GM03348 (cell line): Measurements from ENCODE around the gene ELFN2.
"Not testable (repeated sequence)": the region's sequence is repeated elsewhere in the genome, so short reads cannot be mapped to it uniquely, and the experiment has no call there.

ENCODE experiments used
- DNase-seq: peaks from one replicate; pipeline ENCODE4 v3.0.0; 2012; ENCODE audit warnings: low spot score

Gene ELFN2

GRCh38 chr22:37334461-37334858 is 92.8 kb downstream of the ELFN2 start:
- no peak for DNase-seq

GRCh38 chr22:37333724-37334460 is 93.4 kb downstream of the ELFN2 start:
- DNase-seq, result no peak

GRCh38 chr22:37331856-37332536 is 95.3 kb downstream of the ELFN2 start:
- DNase-seq, result no peak

GRCh38 chr22:37331034-37331428 is 96.2 kb downstream of the ELFN2 start:
- DNase-seq, result peak; percentile 88

GRCh38 chr22:37330200-37331033 is 96.9 kb downstream of the ELFN2 start:
- DNase-seq, result peak; percentile 47

GRCh38 chr22:37329238-37330140 is 97.8 kb downstream of the ELFN2 start:
- peak; percentile 56 for DNase-seq

- not testable (repeated sequence) for DNase-seq
These were observed 98.6 kb downstream of the ELFN2 start for GRCh38 chr22:37328538-37329237.

- peak; percentile 80 for DNase-seq
These were observed 99.3 kb downstream of the ELFN2 start for GRCh38 chr22:37328017-37328416.

GRCh38 chr22:37326726-37327125 is 100.6 kb downstream of the ELFN2 start:
- no peak for DNase-seq

GRCh38 chr22:37325039-37325395 is 102.3 kb downstream of the ELFN2 start:
- no peak for DNase-seq

- no peak for DNase-seq
These were observed 102.8 kb downstream of the ELFN2 start for GRCh38 chr22:37324340-37325038.

GRCh38 chr22:37320726-37321677 is 106.3 kb downstream of the ELFN2 start:
- DNase-seq, result no peak

- DNase-seq, result no peak
These were observed 107.8 kb downstream of the ELFN2 start for GRCh38 chr22:37319469-37319868.

GRCh38 chr22:37318364-37319109 is 108.7 kb downstream of the ELFN2 start:
- no peak for DNase-seq
